CD14-positive monocyte (primary cell): ENCODE results near the gene CNTN4. TPM values are rescaled to one million over a fixed set of nuclear protein-coding genes. Genes with fewer than 3 reads are reported as not detected.

ENCODE experiments used
- DNase-seq, 3 donors: peaks; one replicate each; pipeline ENCODE4 v3.0.0-alpha.2; 2011 to 2022
- H2AFZ ChIP-seq: 2 replicates; pipeline ENCODE4 v1.6.0; 2012; ENCODE audit warnings: mild to moderate bottlenecking, low read depth, low read length, inconsistent platforms; ENCODE audit not compliant: insufficient read depth, poor library complexity, severe bottlenecking
- H3K27ac ChIP-seq, 2 donors: 1 replicate in 1 of 2; 2 replicates in 1 of 2; pipeline ENCODE4 v1.5.1; 2012 to 2013; ENCODE audit warnings: low read length in 2 of 2, control low read depth in 1 of 2, inconsistent platforms in 1 of 2, low read depth in 1 of 2, mild to moderate bottlenecking in 1 of 2
- H3K27me3 ChIP-seq, 2 donors: one replicate each; pipeline versions ENCODE4 v1.6.0 to v1.6.1; 2011 to 2013; ENCODE audit warnings: low read length in 2 of 2; ENCODE audit not compliant: control insufficient read depth in 2 of 2, insufficient read depth in 2 of 2
- H3K36me3 ChIP-seq, 2 donors: replicated peaks in 1 of 2; 1 replicate in 1 of 2; 2 replicates in 1 of 2; pipeline versions ENCODE4 v1.5.1 to v1.6.1; 2012 to 2013; ENCODE audit warnings: low read length in 2 of 2, control low read depth in 1 of 2, inconsistent platforms in 1 of 2, mild to moderate bottlenecking in 1 of 2; ENCODE audit not compliant: insufficient read depth in 2 of 2, control insufficient read depth in 1 of 2
- H3K4me1 ChIP-seq, 2 donors: 1 replicate in 1 of 2; 2 replicates in 1 of 2; pipeline versions ENCODE4 v1.5.1 to v1.6.1; 2012 to 2013; ENCODE audit warnings: low read length in 2 of 2, control low read depth in 1 of 2, inconsistent platforms in 1 of 2, mild to moderate bottlenecking in 1 of 2, moderate library complexity in 1 of 2; ENCODE audit not compliant: insufficient read depth in 2 of 2, control insufficient read depth in 1 of 2
- H3K4me2 ChIP-seq: replicated peaks from 2 replicates; pipeline ENCODE3; 2012; ENCODE audit warnings: low read length, moderate library complexity, mild to moderate bottlenecking; ENCODE audit not compliant: poor library complexity, severe bottlenecking; ENCODE audit errors: extremely low read depth
- H3K4me3 ChIP-seq, 3 experiments: fragments of 200-600 bp in 1 of 3; sonication (generic) in 1 of 3; replicated peaks in 1 of 3; 1 replicate in 2 of 3; 2 replicates in 1 of 3; pipeline ENCODE4 v1.5.1; 2011 to 2013; ENCODE audit warnings: low read length in 3 of 3, mild to moderate bottlenecking in 3 of 3, control low read depth in 2 of 3, low read depth in 2 of 3, inconsistent platforms in 1 of 3, moderate library complexity in 1 of 3
- H3K79me2 ChIP-seq: 2 replicates; pipeline ENCODE4 v1.6.0; 2012; ENCODE audit warnings: mild to moderate bottlenecking, control low read depth, inconsistent platforms, low read length, moderate library complexity; ENCODE audit not compliant: insufficient read depth
- H3K9ac ChIP-seq: 2 replicates; pipeline ENCODE4 v1.6.0; 2017; ENCODE audit warnings: low read length, mild to moderate bottlenecking; ENCODE audit not compliant: insufficient read depth, poor library complexity, severe bottlenecking
- H3K9me3 ChIP-seq, 2 donors: replicated peaks in 1 of 2; 1 replicate in 1 of 2; 2 replicates in 1 of 2; pipeline versions ENCODE4 v1.5.1 to v1.6.1; 2012 to 2013; ENCODE audit warnings: low read length in 2 of 2, control low read depth in 1 of 2; ENCODE audit not compliant: control insufficient read depth in 1 of 2, insufficient read depth in 1 of 2
- H4K20me1 ChIP-seq: 2 replicates; pipeline ENCODE4 v1.6.0; 2012; ENCODE audit warnings: mild to moderate bottlenecking, low read length, control low read depth, moderate library complexity; ENCODE audit not compliant: insufficient read depth
- H3K27ac Mint-ChIP-seq, 7 donors: one replicate each; pipeline ENCODE4 v1.8.0; 2020; ENCODE audit warnings: mild to moderate bottlenecking in 7 of 7, mixed read lengths in 7 of 7, moderate library complexity in 6 of 7, inconsistent platforms in 2 of 7
- H3K27me3 Mint-ChIP-seq, 3 donors: one replicate each; pipeline ENCODE4 v1.8.0; 2021 to 2022; ENCODE audit warnings: low read depth in 3 of 3, mild to moderate bottlenecking in 3 of 3, mixed read lengths in 3 of 3, moderate library complexity in 3 of 3, inconsistent platforms in 1 of 3
- H3K36me3 Mint-ChIP-seq, 2 donors: one replicate each; pipeline ENCODE4 v1.8.0; 2020; ENCODE audit warnings: mixed read lengths in 2 of 2, inconsistent platforms in 1 of 2, mild to moderate bottlenecking in 1 of 2
- H3K4me1 Mint-ChIP-seq: one replicate; pipeline ENCODE4 v1.8.0; 2020; ENCODE audit warnings: mild to moderate bottlenecking, mixed read lengths
- H3K4me3 Mint-ChIP-seq, 2 donors: one replicate each; pipeline ENCODE4 v1.8.0; 2020; ENCODE audit warnings: mild to moderate bottlenecking in 2 of 2, mixed read lengths in 2 of 2, moderate library complexity in 1 of 2
- H3K9me3 Mint-ChIP-seq, 7 donors: one replicate each; pipeline ENCODE4 v1.8.0; 2020 to 2022; ENCODE audit warnings: mixed read lengths in 7 of 7, mild to moderate bottlenecking in 6 of 7, moderate library complexity in 6 of 7, inconsistent platforms in 2 of 7
- CTCF ChIP-seq: fragments of 200-600 bp; IDR thresholded peaks from one replicate; pipeline ENCODE4 v1.8.0; 2022; ENCODE audit warnings: antibody characterized with exemption, mild to moderate bottlenecking
- WGBS: methylation state at CpG from one replicate; pipeline ENCODE4 v1.1.5; 2013; ENCODE audit warnings: missing lambda C conversion rate; ENCODE audit not compliant: insufficient coverage; 5-methylcytosine and 5-hydroxymethylcytosine counted together
- intact Hi-C, 2 donors: fragments of 100-400 bp; cut with micrococcal nuclease; formaldehyde crosslinking; loops; one replicate each; pipeline versions ENCODE4 v1.15.0 to v1.15.1; 2023
- polyA plus RNA-seq, 3 donors: library from polyadenylated mRNA; depleted of rRNA in 1 of 3; unstranded in 2 of 3; stranded (reverse) in 1 of 3; fragments of 300-500 nt in 2 of 3; fragments of >200 nt in 1 of 3; fragmentation: Illumina TruSeq in 2 of 3; gene quantifications; 1 replicate in 2 of 3; 2 replicates in 1 of 3; pipeline ENCODE4 v1.2.3, GENCODE V29; 2012 to 2021

Gene CNTN4
- polyA plus RNA-seq, 3 donors, result not detected

GRCh38 chr3:2873986-2874385, 775.3 kb downstream of the CNTN4 start:
- no peaks in the 10 kb centered on the region for H3K4me1 ChIP-seq
- no peaks in the 10 kb centered on the region for H3K27me3 ChIP-seq
- no peak overlapping the region for H3K4me3 ChIP-seq
- H3K27me3 Mint-ChIP-seq, result no peaks in the 10 kb centered on the region
- no peak for TF ChIP-seq CTCF
- H3K4me1 Mint-ChIP-seq, result no peaks in the 10 kb centered on the region
- peaks cover 0 to 11% of the 10 kb centered on the region in 2 donors for H3K9me3 ChIP-seq
- H3K27ac Mint-ChIP-seq, result no peak overlapping the region
- 89% methylated on average over 2 of the region's 2 CpGs for WGBS
- DNase-seq, result no peak
- H3K9me3 Mint-ChIP-seq, result peaks cover 0 to 8% (median 2%) of the 10 kb centered on the region in 7 donors
- no peaks in the 10 kb centered on the region for H3K36me3 ChIP-seq
- no peak overlapping the region for H2AFZ ChIP-seq
- no peak overlapping the region for H3K9ac ChIP-seq
- H3K4me2 ChIP-seq, result no peak overlapping the region
- H3K36me3 Mint-ChIP-seq, result no peaks in the 10 kb centered on the region
- H3K79me2 ChIP-seq, result no peaks in the 10 kb centered on the region
- H4K20me1 ChIP-seq, result no peaks in the 10 kb centered on the region
- H3K4me3 Mint-ChIP-seq, result no peak overlapping the region
- no peak overlapping the region for H3K27ac ChIP-seq
- intact Hi-C loops, result no loop called here

GRCh38 chr3:2875699-2876098, 777.0 kb downstream of the CNTN4 start:
- no peak overlapping the region for H2AFZ ChIP-seq
- H3K27me3 Mint-ChIP-seq, result no peaks in the 10 kb centered on the region
- H3K9me3 ChIP-seq, result peaks cover 0 to 11% of the 10 kb centered on the region in 2 donors
- no peak overlapping the region for H3K4me2 ChIP-seq
- H3K4me3 Mint-ChIP-seq, result no peak overlapping the region
- H3K4me1 Mint-ChIP-seq, result no peaks in the 10 kb centered on the region
- H4K20me1 ChIP-seq, result no peaks in the 10 kb centered on the region
- DNase-seq, result no peak
- H3K9ac ChIP-seq, result no peak overlapping the region
- peaks cover 0 to 8% (median 3%) of the 10 kb centered on the region in 7 donors for H3K9me3 Mint-ChIP-seq
- H3K36me3 ChIP-seq, result no peaks in the 10 kb centered on the region
- no peaks in the 10 kb centered on the region for H3K79me2 ChIP-seq
- no peak overlapping the region for H3K27ac Mint-ChIP-seq
- no peaks in the 10 kb centered on the region for H3K4me1 ChIP-seq
- H3K36me3 Mint-ChIP-seq, result no peaks in the 10 kb centered on the region
- H3K27me3 ChIP-seq, result no peaks in the 10 kb centered on the region
- no peak overlapping the region for H3K27ac ChIP-seq
- no CpG with 5 or more reads among the region's 3 CpGs for WGBS
- intact Hi-C loops, result no loop called here
- H3K4me3 ChIP-seq, result no peak overlapping the region
- no peak for TF ChIP-seq CTCF
